Kidney (tissue), 14 donors: ENCODE results near the gene FIP1L1. TPM values are rescaled to one million over a fixed set of nuclear protein-coding genes. Genes with fewer than 3 reads are reported as not detected.

Experiments
- DNase-seq, 5 donors: peaks; one replicate each; pipeline ENCODE4 v3.0.0-alpha.2; 2013 to 2020
- FAIRE-seq: peaks from 2 replicates; lab custom pipeline; 2012; peaks lifted over from hg19 to GRCh38; lab: Jason Lieb, UNC
- H3K27ac ChIP-seq, 2 donors: one replicate each; pipeline ENCODE4 v1.7.0; 2013; ENCODE audit warnings: low read depth in 2 of 2, low read length in 2 of 2, inconsistent platforms in 1 of 2
- H3K27me3 ChIP-seq: one replicate; pipeline ENCODE4 v1.7.1; 2013; ENCODE audit warnings: low read length, inconsistent platforms; ENCODE audit not compliant: control insufficient read depth, insufficient read depth
- H3K36me3 ChIP-seq, 3 donors: one replicate each; pipeline versions ENCODE4 v1.7.0 to v1.7.1; 2013; ENCODE audit warnings: low read length in 3 of 3, control low read depth in 1 of 3, inconsistent platforms in 1 of 3; ENCODE audit not compliant: insufficient read depth in 3 of 3, control insufficient read depth in 2 of 3
- H3K4me1 ChIP-seq, 3 donors: one replicate each; pipeline versions ENCODE4 v1.7.0 to v1.7.1; 2013; ENCODE audit warnings: low read length in 3 of 3, inconsistent platforms in 1 of 3, low read depth in 1 of 3; ENCODE audit not compliant: control insufficient read depth in 2 of 3, insufficient read depth in 2 of 3
- H3K4me3 ChIP-seq, 3 donors: one replicate each; pipeline versions ENCODE4 v1.7.0 to v1.8.1; 2013; ENCODE audit warnings: low read length in 3 of 3, control low read depth in 1 of 3, inconsistent platforms in 1 of 3
- H3K9ac ChIP-seq, 3 donors: one replicate each; pipeline versions ENCODE4 v1.7.0 to v1.7.1; 2013; ENCODE audit warnings: low read length in 3 of 3, control low read depth in 1 of 3, inconsistent platforms in 1 of 3
- H3K9me3 ChIP-seq, 3 donors: one replicate each; pipeline versions ENCODE4 v1.7.0 to v1.7.1; 2013; ENCODE audit warnings: low read length in 3 of 3, control low read depth in 1 of 3, inconsistent platforms in 1 of 3; ENCODE audit not compliant: control insufficient read depth in 2 of 3, insufficient read depth in 1 of 3
- CTCF ChIP-seq: IDR thresholded peaks from 3 replicates; pipeline ENCODE4 v1.5.1; 2012; ENCODE audit warnings: mild to moderate bottlenecking, moderate library complexity, borderline replicate concordance; ENCODE audit not compliant: insufficient read depth; ENCODE audit errors: extremely low read depth
- intact Hi-C: fragments of 100-400 bp; cut with DNase I; formaldehyde crosslinking; loops from one replicate; pipeline ENCODE4 v1.11.1; 2022
- polyA plus RNA-seq: library from polyadenylated mRNA; stranded (reverse); fragments of 350-450 nt; fragmentation: Illumina TruSeq; extraction: RNeasy Lipid Tissue Mini Kit (QIAGEN cat#74804); gene quantifications from one replicate; pipeline ENCODE4 v1.2.3, GENCODE V29; 2014; ENCODE audit warnings: low read depth, low replicate concordance; ENCODE audit not compliant: insufficient read depth
- total RNA-seq: library from RNA; stranded (reverse); fragmentation: NEBNext Ultra II Directional; extraction: Animal tissue kit (Norgen Biotek cat#: 25700); gene quantifications from one replicate; pipeline ENCODE4 v1.2.1, GENCODE V29; 2021
- donor health status: control.
- donor health status: control.
- donor health status: control.
- donor health status: control.
- donor health status: control.
- donor health status: DM: yes; HTN: yes; CAD: no.
- donor health status: Normal renal cell carcinoma (clear cell type).

The FIP1L1 gene
- total and polyA plus RNA-seq, 2 donors from 2014 or later: 25.5 to 48.0 TPM

GRCh38 chr4:53436251-53436650 is 58.8 kb downstream of the FIP1L1 start:
- FAIRE-seq: no peak

GRCh38 chr4:53441564-53441963 is 64.1 kb downstream of the FIP1L1 start:
- intact Hi-C loops: no loop called here
- H3K9me3 ChIP-seq: no peaks in the 10 kb centered on the region
- H3K4me3 ChIP-seq: no peak overlapping the region
- DNase-seq: no peak
- H3K27ac ChIP-seq: no peak overlapping the region
- no peaks in the 10 kb centered on the region for H3K27me3 ChIP-seq
- no peak overlapping the region for H3K9ac ChIP-seq
- TF ChIP-seq CTCF: no peak
- peaks cover 0 to 7% (median 3%) of the 10 kb centered on the region in 3 donors for H3K36me3 ChIP-seq
- no peak for FAIRE-seq
- H3K4me1 ChIP-seq: no peaks in the 10 kb centered on the region

More at GRCh38 chr4:53436251-53436650, 58.8 kb downstream of the FIP1L1 start:
- no peak overlapping the region for H3K9ac ChIP-seq
- no peak for TF ChIP-seq CTCF
- H3K4me1 ChIP-seq: no peaks in the 10 kb centered on the region
- intact Hi-C loops: no loop called here
- DNase-seq: no peak
- H3K27me3 ChIP-seq: no peaks in the 10 kb centered on the region
- H3K36me3 ChIP-seq: peaks cover 0 to 5% (median 0%) of the 10 kb centered on the region in 3 donors
- H3K4me3 ChIP-seq: no peak overlapping the region
- no peak overlapping the region for H3K27ac ChIP-seq
- no peaks in the 10 kb centered on the region for H3K9me3 ChIP-seq

- H3K4me1 ChIP-seq: no peaks in the 10 kb centered on the region
- intact Hi-C loops: no loop called here
- no peaks in the 10 kb centered on the region for H3K9me3 ChIP-seq
- no peak overlapping the region for H3K9ac ChIP-seq
- DNase-seq (no peak), FAIRE-seq (no peak)
- no peaks in the 10 kb centered on the region for H3K27me3 ChIP-seq
- no peak overlapping the region for H3K27ac ChIP-seq
- H3K4me3 ChIP-seq: no peak overlapping the region
- H3K36me3 ChIP-seq: peaks cover 0 to 7% (median 3%) of the 10 kb centered on the region in 3 donors
- TF ChIP-seq CTCF: no peak
Observed at GRCh38 chr4:53444954-53445353, 67.5 kb downstream of the FIP1L1 start.

GRCh38 chr4:53450773-53451172 is 73.3 kb downstream of the FIP1L1 start:
- H3K27me3 ChIP-seq: no peaks in the 10 kb centered on the region
- FAIRE-seq: no peak
- no peak for TF ChIP-seq CTCF
- DNase-seq: no peak
- no peaks in the 10 kb centered on the region for H3K9me3 ChIP-seq
- intact Hi-C loops: no loop called here
- no peaks in the 10 kb centered on the region for H3K4me1 ChIP-seq
- H3K9ac ChIP-seq: no peak overlapping the region
- no peak overlapping the region for H3K27ac ChIP-seq
- no peak overlapping the region for H3K4me3 ChIP-seq
- H3K36me3 ChIP-seq: peaks cover 9 to 15% (median 11%) of the 10 kb centered on the region in 3 donors
